Measurements from ENCODE around the gene CA14. TPM values are rescaled to one million over a fixed set of nuclear protein-coding genes. Genes with fewer than 3 reads are reported as not detected.
A peak's percentile ranks its signal among the peaks of the same experiment; 100 is the strongest.
"Not testable (repeated sequence)": the region's sequence is repeated elsewhere in the genome, so short reads cannot be mapped to it uniquely, and the experiment has no call there.

Gene CA14
- total RNA-seq, 1 donor from 2014 or later = 13.1 TPM

- H3K4me1 Mint-ChIP-seq (ENCODE audit: low read depth) = peaks cover 5% of the 10 kb centered on the region
- no peak for TF ChIP-seq CTCF (IDR thresholded peaks at IDR 0.05; ENCODE audit: unreplicated experiment)
- no peaks in the 10 kb centered on the region for H3K27me3 Mint-ChIP-seq
- no peak for DNase-seq (ENCODE audit: low spot score, unreplicated experiment)
- H3K4me3 Mint-ChIP-seq (ENCODE audit: low read depth) = no peak overlapping the region
- H3K27ac Mint-ChIP-seq = no peak overlapping the region
- peaks cover 21% of the 10 kb centered on the region for H3K36me3 Mint-ChIP-seq (ENCODE audit: insufficient read depth)
- no peaks in the 10 kb centered on the region for H3K9me3 Mint-ChIP-seq (ENCODE audit: low read depth)
Observed at GRCh38 chr1:150299716-150300115, 42.1 kb downstream of the CA14 start.

- no peak for DNase-seq (ENCODE audit: low spot score, unreplicated experiment)
- no peak for TF ChIP-seq CTCF (IDR thresholded peaks at IDR 0.05; ENCODE audit: unreplicated experiment)
- no peaks in the 10 kb centered on the region for H3K4me1 Mint-ChIP-seq (ENCODE audit: low read depth)
- H3K36me3 Mint-ChIP-seq (ENCODE audit: insufficient read depth) = peaks cover 15% of the 10 kb centered on the region
- no peaks in the 10 kb centered on the region for H3K9me3 Mint-ChIP-seq (ENCODE audit: low read depth)
- H3K27ac Mint-ChIP-seq = peak overlapping the region; percentile 53
- H3K27me3 Mint-ChIP-seq = no peaks in the 10 kb centered on the region
- H3K4me3 Mint-ChIP-seq (ENCODE audit: low read depth) = no peak overlapping the region
Observed at GRCh38 chr1:150302338-150302737, 44.8 kb downstream of the CA14 start.

DNA sequence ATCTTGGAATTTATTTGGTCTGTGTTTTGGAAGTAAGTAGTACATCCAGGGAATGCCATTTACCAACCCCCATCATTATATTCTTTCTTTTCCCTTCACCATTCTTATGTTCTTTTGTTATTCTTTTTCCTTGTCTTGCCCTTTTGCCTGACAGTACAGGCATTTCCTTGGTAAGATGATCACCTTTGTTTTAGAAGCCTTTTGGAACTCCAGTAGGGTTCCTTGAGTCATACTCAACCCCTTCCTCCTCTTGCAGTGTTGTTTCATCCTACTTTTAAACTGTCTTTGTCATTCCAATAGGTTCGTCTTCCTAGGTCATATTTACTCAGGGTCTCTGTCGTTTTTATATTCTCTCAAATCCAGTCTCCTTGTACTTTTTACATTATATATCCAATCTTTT, 45.3 kb downstream of the CA14 start:
- Mint-ChIP-seq H3K9me3 (ENCODE audit: low read depth) (no peaks in the 10 kb centered on the region), H3K27ac (no peak overlapping the region), H3K36me3 (ENCODE audit: insufficient read depth) (peaks cover 15% of the 10 kb centered on the region), H3K27me3 (no peaks in the 10 kb centered on the region), H3K4me1 (ENCODE audit: low read depth) (no peaks in the 10 kb centered on the region), H3K4me3 (ENCODE audit: low read depth) (no peak overlapping the region)
- DNase-seq (ENCODE audit: low spot score, unreplicated experiment) = no peak
- no peak for TF ChIP-seq CTCF (IDR thresholded peaks at IDR 0.05; ENCODE audit: unreplicated experiment)

GRCh38 chr1:150308585-150308984, 51.0 kb downstream of the CA14 start:
- H3K4me3 Mint-ChIP-seq (ENCODE audit: low read depth); H3K27ac Mint-ChIP-seq; H3K9me3 Mint-ChIP-seq (ENCODE audit: low read depth); H3K27me3 Mint-ChIP-seq; DNase-seq (ENCODE audit: low spot score, unreplicated experiment); H3K4me1 Mint-ChIP-seq (ENCODE audit: low read depth): not testable (repeated sequence)
- H3K36me3 Mint-ChIP-seq (ENCODE audit: insufficient read depth) = peaks cover 10% of the 10 kb centered on the region

GRCh38 chr1:150309758-150310508, 52.4 kb downstream of the CA14 start:
- Mint-ChIP-seq H3K9me3 (ENCODE audit: low read depth) (no peaks in the 10 kb centered on the region), H3K27me3 (peaks cover 6% of the 10 kb centered on the region), H3K4me1 (ENCODE audit: low read depth) (no peaks in the 10 kb centered on the region), H3K4me3 (ENCODE audit: low read depth) (no peak overlapping the region), H3K27ac (no peak overlapping the region), H3K36me3 (ENCODE audit: insufficient read depth) (peaks cover 10% of the 10 kb centered on the region)
- DNase-seq (ENCODE audit: low spot score, unreplicated experiment) = no peak
- TF ChIP-seq CTCF (IDR thresholded peaks at IDR 0.05; ENCODE audit: unreplicated experiment) = no peak

- Mint-ChIP-seq H3K4me3 (ENCODE audit: low read depth) (no peak overlapping the region), H3K4me1 (ENCODE audit: low read depth) (no peaks in the 10 kb centered on the region), H3K27ac (no peak overlapping the region), H3K9me3 (ENCODE audit: low read depth) (no peaks in the 10 kb centered on the region), H3K36me3 (ENCODE audit: insufficient read depth) (peaks cover 8% of the 10 kb centered on the region), H3K27me3 (peaks cover 9% of the 10 kb centered on the region)
- TF ChIP-seq CTCF (IDR thresholded peaks at IDR 0.05; ENCODE audit: unreplicated experiment) = no peak
- DNase-seq (ENCODE audit: low spot score, unreplicated experiment) = no peak
Observed at GRCh38 chr1:150311762-150312161, 54.2 kb downstream of the CA14 start.

Measured in progenitor cell of endocrine pancreas (in vitro differentiated cells).